ENCODE results near the gene MAP3K15.

The MAP3K15 gene

GRCh38 chrX:19372170-19372546, 143.2 kb downstream of the MAP3K15 start:
- DNase-seq = peak; percentile 74
- Mint-ChIP-seq H3K27ac (no peak overlapping the region), H3K9me3 (no peaks in the 10 kb centered on the region), H3K27me3 (peaks cover 15% of the 10 kb centered on the region), H3K4me3 (peak overlapping the region; percentile 65), H3K4me1 (peaks cover 8% of the 10 kb centered on the region), H3K36me3 (no peaks in the 10 kb centered on the region)
- CTCF ChIA-PET = interaction anchor here (0.7 to 2.0 kb wide), 7 partner anchors 9 to 194 kb away, joined by 3 to 6 read pairs (median 4); partner anchors contain the start of gene MAP3K15

GRCh38 chrX:19370061-19370460, 145.2 kb downstream of the MAP3K15 start:
- no peak overlapping the region for H3K4me3 Mint-ChIP-seq
- CTCF ChIA-PET = no interaction called here
- peaks cover 15% of the 10 kb centered on the region for H3K27me3 Mint-ChIP-seq
- H3K36me3 Mint-ChIP-seq = peaks cover 6% of the 10 kb centered on the region
- no peak overlapping the region for H3K27ac Mint-ChIP-seq
- no peaks in the 10 kb centered on the region for H3K9me3 Mint-ChIP-seq
- DNase-seq = no peak
- H3K4me1 Mint-ChIP-seq = peaks cover 8% of the 10 kb centered on the region

GRCh38 chrX:19368576-19368975, 146.7 kb downstream of the MAP3K15 start:
- peaks cover 8% of the 10 kb centered on the region for H3K4me1 Mint-ChIP-seq
- H3K27me3 Mint-ChIP-seq = peaks cover 9% of the 10 kb centered on the region
- no peak overlapping the region for H3K4me3 Mint-ChIP-seq
- H3K9me3 Mint-ChIP-seq = no peaks in the 10 kb centered on the region
- CTCF ChIA-PET = no interaction called here
- DNase-seq = no peak
- H3K36me3 Mint-ChIP-seq = peaks cover 10% of the 10 kb centered on the region
- no peak overlapping the region for H3K27ac Mint-ChIP-seq

- Mint-ChIP-seq H3K4me3 (no peak overlapping the region), H3K4me1 (no peaks in the 10 kb centered on the region), H3K9me3 (no peaks in the 10 kb centered on the region), H3K36me3 (peaks cover 20% of the 10 kb centered on the region), H3K27ac (no peak overlapping the region), H3K27me3 (no peaks in the 10 kb centered on the region)
- CTCF ChIA-PET = no interaction called here
- no peak for DNase-seq
Observed at GRCh38 chrX:19361701-19362100, 153.6 kb downstream of the MAP3K15 start.

- Mint-ChIP-seq H3K4me1 (no peaks in the 10 kb centered on the region), H3K36me3 (peaks cover 24% of the 10 kb centered on the region), H3K27me3 (no peaks in the 10 kb centered on the region), H3K27ac (no peak overlapping the region), H3K4me3 (no peak overlapping the region), H3K9me3 (no peaks in the 10 kb centered on the region)
- DNase-seq = no peak
- CTCF ChIA-PET = no interaction called here
Observed at GRCh38 chrX:19360903-19361302, 154.4 kb downstream of the MAP3K15 start.

GRCh38 chrX:19358521-19358920, 156.8 kb downstream of the MAP3K15 start:
- Mint-ChIP-seq H3K9me3 (no peaks in the 10 kb centered on the region), H3K27ac (no peak overlapping the region), H3K4me1 (no peaks in the 10 kb centered on the region), H3K27me3 (no peaks in the 10 kb centered on the region), H3K4me3 (no peak overlapping the region), H3K36me3 (peaks cover 23% of the 10 kb centered on the region)
- CTCF ChIA-PET = interaction anchor here (1.1 kb wide), 1 partner anchor 13 kb away, joined by 3 read pairs; no protein-coding TSS in a partner anchor
- DNase-seq = no peak

- peaks cover 44% of the 10 kb centered on the region for H3K36me3 Mint-ChIP-seq
- no peaks in the 10 kb centered on the region for H3K9me3 Mint-ChIP-seq
- no peak for DNase-seq
- H3K27ac Mint-ChIP-seq = no peak overlapping the region
- no peak overlapping the region for H3K4me3 Mint-ChIP-seq
- no peaks in the 10 kb centered on the region for H3K27me3 Mint-ChIP-seq
- H3K4me1 Mint-ChIP-seq = peaks cover 13% of the 10 kb centered on the region
- CTCF ChIA-PET = no interaction called here
Observed at GRCh38 chrX:19354625-19355024, 160.7 kb downstream of the MAP3K15 start.

- Mint-ChIP-seq H3K27ac (peak overlapping the region; percentile 65), H3K4me1 (peaks cover 18% of the 10 kb centered on the region), H3K36me3 (peaks cover 30% of the 10 kb centered on the region), H3K9me3 (no peaks in the 10 kb centered on the region), H3K4me3 (no peak overlapping the region), H3K27me3 (no peaks in the 10 kb centered on the region)
- CTCF ChIA-PET = no interaction called here
- no peak for DNase-seq
Observed at GRCh38 chrX:19350941-19351384, 164.3 kb downstream of the MAP3K15 start.

GRCh38 chrX:19349264-19349663, 166.0 kb downstream of the MAP3K15 start:
- no peaks in the 10 kb centered on the region for H3K27me3 Mint-ChIP-seq
- no peaks in the 10 kb centered on the region for H3K9me3 Mint-ChIP-seq
- CTCF ChIA-PET = no interaction called here
- peaks cover 26% of the 10 kb centered on the region for H3K4me1 Mint-ChIP-seq
- H3K4me3 Mint-ChIP-seq = no peak overlapping the region
- H3K36me3 Mint-ChIP-seq = peaks cover 26% of the 10 kb centered on the region
- H3K27ac Mint-ChIP-seq = no peak overlapping the region
- DNase-seq = no peak

GRCh38 chrX:19347916-19348315, 167.4 kb downstream of the MAP3K15 start:
- no peak overlapping the region for H3K27ac Mint-ChIP-seq
- peaks cover 30% of the 10 kb centered on the region for H3K4me1 Mint-ChIP-seq
- H3K27me3 Mint-ChIP-seq = no peaks in the 10 kb centered on the region
- no peak overlapping the region for H3K4me3 Mint-ChIP-seq
- CTCF ChIA-PET = no interaction called here
- DNase-seq = no peak
- no peaks in the 10 kb centered on the region for H3K9me3 Mint-ChIP-seq
- peaks cover 22% of the 10 kb centered on the region for H3K36me3 Mint-ChIP-seq

GRCh38 chrX:19344661-19345060, 170.6 kb downstream of the MAP3K15 start:
- CTCF ChIA-PET = interaction anchor here (1.1 kb wide), 1 partner anchor 9 kb away, joined by 3 read pairs; no protein-coding TSS in a partner anchor
- Mint-ChIP-seq H3K27ac (peak overlapping the region; percentile 90), H3K9me3 (no peaks in the 10 kb centered on the region), H3K27me3 (no peaks in the 10 kb centered on the region), H3K36me3 (peaks cover 4% of the 10 kb centered on the region), H3K4me1 (peaks cover 22% of the 10 kb centered on the region), H3K4me3 (peak overlapping the region; percentile 84)
- no peak for DNase-seq

- peak within 1 kb of the TSS; percentile 84 for H3K4me3 Mint-ChIP-seq
- DNase-seq = peak; percentile 94
- no peaks in the 10 kb centered on the region for H3K9me3 Mint-ChIP-seq
- CTCF ChIA-PET = no interaction called here
- H3K27me3 Mint-ChIP-seq = no peaks in the 10 kb centered on the region
- H3K4me1 Mint-ChIP-seq = peaks cover 22% of the 10 kb centered on the region
- H3K36me3 Mint-ChIP-seq = peaks cover 3% of the 10 kb centered on the region
- H3K27ac Mint-ChIP-seq = peak within 1 kb of the TSS; percentile 90
Observed at GRCh38 chrX:19343535-19344408, 171.5 kb downstream of the MAP3K15 start, which contains the start of gene PDHA1. Gene PDHA1 (plus strand): TSS chrX:19343927. CDS start chrX:19344038, 111 bp downstream.

- Mint-ChIP-seq H3K4me1 (peaks cover 22% of the 10 kb centered on the region), H3K27me3 (no peaks in the 10 kb centered on the region), H3K27ac (peak overlapping the region; percentile 83), H3K4me3 (peak overlapping the region; percentile 84), H3K36me3 (peaks cover 3% of the 10 kb centered on the region), H3K9me3 (no peaks in the 10 kb centered on the region)
- CTCF ChIA-PET = no interaction called here
- DNase-seq = no peak
Observed at GRCh38 chrX:19343085-19343534, 172.2 kb downstream of the MAP3K15 start.

GRCh38 chrX:19342331-19342906, 172.9 kb downstream of the MAP3K15 start:
- Mint-ChIP-seq H3K4me1 (peaks cover 20% of the 10 kb centered on the region), H3K27ac (no peak overlapping the region), H3K4me3 (no peak overlapping the region), H3K27me3 (no peaks in the 10 kb centered on the region), H3K9me3 (no peaks in the 10 kb centered on the region), H3K36me3 (no peaks in the 10 kb centered on the region)
- no peak for DNase-seq
- CTCF ChIA-PET = no interaction called here

Data from activated naive CD4-positive, alpha-beta T cell treated with anti-CD3 and anti-CD28 coated beads, Interleukin-2, amount 10 ng/mL, durations not matched to agents 7 days and 5 days (primary cell).